ENCODE measurements around the gene SBK3. TPM values are rescaled to one million over a fixed set of nuclear protein-coding genes. Genes with fewer than 3 reads are reported as not detected.

SBK3 gene
- 0.64 TPM in 1 of 2 replicates, not detected in the other for total RNA-seq
- long read RNA-seq: 0 reads

GRCh38 chr19:55545443-55545842 is at the start of gene SBK3:
Gene SBK3, minus strand, starts transcription at chr19:55545543. Its CDS starts 0 bp downstream, at chr19:55545543.
- Mint-ChIP-seq H3K9me3 (ENCODE audit: low read depth) (peaks cover 4% of the 10 kb centered on the region), H3K4me3 (ENCODE audit: low read depth) (no peak within 1 kb of the TSS), H3K27me3 (peaks cover 20% of the 10 kb centered on the region), H3K36me3 (ENCODE audit: insufficient read depth) (no peaks in the 10 kb centered on the region), H3K27ac (no peak within 1 kb of the TSS), H3K4me1 (ENCODE audit: low read depth) (peaks cover 17% of the 10 kb centered on the region)
- TF ChIP-seq CTCF (IDR thresholded peaks at IDR 0.05; ENCODE audit: unreplicated experiment): no peak
- DNase-seq (ENCODE audit: low spot score, unreplicated experiment): no peak

GRCh38 chr19:55593096-55593772 is 47.9 kb upstream of the SBK3 start:
- no peak for TF ChIP-seq CTCF (IDR thresholded peaks at IDR 0.05; ENCODE audit: unreplicated experiment)
- no peaks in the 10 kb centered on the region for H3K27me3 Mint-ChIP-seq
- peaks cover 34% of the 10 kb centered on the region for H3K36me3 Mint-ChIP-seq (ENCODE audit: insufficient read depth)
- H3K9me3 Mint-ChIP-seq (ENCODE audit: low read depth): no peaks in the 10 kb centered on the region
- H3K4me1 Mint-ChIP-seq (ENCODE audit: low read depth): peaks cover 3% of the 10 kb centered on the region
- no peak overlapping the region for H3K4me3 Mint-ChIP-seq (ENCODE audit: low read depth)
- H3K27ac Mint-ChIP-seq: no peak overlapping the region
- no peak for DNase-seq (ENCODE audit: low spot score, unreplicated experiment)

- no peak for TF ChIP-seq CTCF (IDR thresholded peaks at IDR 0.05; ENCODE audit: unreplicated experiment)
- DNase-seq (ENCODE audit: low spot score, unreplicated experiment): no peak
- peaks cover 3% of the 10 kb centered on the region for H3K4me1 Mint-ChIP-seq (ENCODE audit: low read depth)
- H3K9me3 Mint-ChIP-seq (ENCODE audit: low read depth): no peaks in the 10 kb centered on the region
- H3K4me3 Mint-ChIP-seq (ENCODE audit: low read depth): no peak overlapping the region
- H3K27me3 Mint-ChIP-seq: no peaks in the 10 kb centered on the region
- H3K27ac Mint-ChIP-seq: no peak overlapping the region
- H3K36me3 Mint-ChIP-seq (ENCODE audit: insufficient read depth): peaks cover 31% of the 10 kb centered on the region
Observed at GRCh38 chr19:55592391-55593090, 47.2 kb upstream of the SBK3 start.

GRCh38 chr19:55591555-55591954 is 46.2 kb upstream of the SBK3 start:
- DNase-seq (ENCODE audit: low spot score, unreplicated experiment): no peak
- Mint-ChIP-seq H3K9me3 (ENCODE audit: low read depth) (no peaks in the 10 kb centered on the region), H3K4me3 (ENCODE audit: low read depth) (no peak overlapping the region), H3K27me3 (no peaks in the 10 kb centered on the region), H3K4me1 (ENCODE audit: low read depth) (peaks cover 5% of the 10 kb centered on the region), H3K36me3 (ENCODE audit: insufficient read depth) (peaks cover 26% of the 10 kb centered on the region), H3K27ac (no peak overlapping the region)
- no peak for TF ChIP-seq CTCF (IDR thresholded peaks at IDR 0.05; ENCODE audit: unreplicated experiment)

- no peak for DNase-seq (ENCODE audit: low spot score, unreplicated experiment)
- H3K27me3 Mint-ChIP-seq: no peaks in the 10 kb centered on the region
- TF ChIP-seq CTCF (IDR thresholded peaks at IDR 0.05; ENCODE audit: unreplicated experiment): no peak
- peaks cover 18% of the 10 kb centered on the region for H3K36me3 Mint-ChIP-seq (ENCODE audit: insufficient read depth)
- H3K4me3 Mint-ChIP-seq (ENCODE audit: low read depth): no peak overlapping the region
- no peaks in the 10 kb centered on the region for H3K9me3 Mint-ChIP-seq (ENCODE audit: low read depth)
- H3K27ac Mint-ChIP-seq: no peak overlapping the region
- peaks cover 9% of the 10 kb centered on the region for H3K4me1 Mint-ChIP-seq (ENCODE audit: low read depth)
Observed at GRCh38 chr19:55590617-55591016, 45.3 kb upstream of the SBK3 start.

All from progenitor cell of endocrine pancreas (in vitro differentiated cells).